K562 (cell line): Measurements from ENCODE around the gene BCL7C. TPM values are rescaled to one million over a fixed set of nuclear protein-coding genes. Genes with fewer than 3 reads are reported as not detected.

Experiments used
- CREB1 ChIP-seq, 2 experiments: sonication (generic) in 1 of 2; formaldehyde crosslinking in 1 of 2; IDR thresholded peaks; 2 replicates each; pipeline versions ENCODE4 v1.6.1 to v1.8.0; 2012 to 2022; ENCODE audit warnings: inconsistent platforms in 1 of 2, mild to moderate bottlenecking in 1 of 2, missing genetic modification reagents in 1 of 2, moderate library complexity in 1 of 2
- CREB3 ChIP-seq: fragments of 450-650 bp; conservative IDR thresholded peaks from 2 replicates; pipeline ENCODE4 v1.6.1; 2016; ENCODE audit warnings: missing genetic modification characterization, low read depth, mild to moderate bottlenecking, missing compliant biosample characterization, moderate library complexity
- CTBP1 ChIP-seq: fragments of 450-650 bp; IDR thresholded peaks from 2 replicates; pipeline ENCODE4 v1.6.1; 2016; ENCODE audit warnings: borderline replicate concordance
- GABPB1 ChIP-seq: sonication (generic); formaldehyde crosslinking; IDR thresholded peaks from 2 replicates; pipeline ENCODE4 v1.8.0; 2022; ENCODE audit warnings: mild to moderate bottlenecking, missing genetic modification reagents
- SMAD4 ChIP-seq: fragments of 250-450 bp; sonication (Bioruptor Pico); conservative IDR thresholded peaks from 2 replicates; pipeline ENCODE4 v1.8.0; 2021; ENCODE audit warnings: inconsistent platforms, mild to moderate bottlenecking, moderate library complexity
- SMARCA4 ChIP-seq: fragments of 450-650 bp; IDR thresholded peaks from 2 replicates; pipeline ENCODE4 v1.6.1; 2016
- ZBTB2 ChIP-seq: fragments of 450-650 bp; IDR thresholded peaks from 2 replicates; pipeline ENCODE4 v1.6.1; 2016; ENCODE audit warnings: antibody characterized with exemption
- ZNF121 ChIP-seq: sonication (generic); formaldehyde crosslinking; conservative IDR thresholded peaks from 2 replicates; pipeline ENCODE4 v1.8.0; 2022; ENCODE audit warnings: missing genetic modification reagents
- ZNF354B ChIP-seq: fragments of 250-450 bp; sonication (Bioruptor Pico); IDR thresholded peaks from 2 replicates; pipeline ENCODE4 v1.4.0; 2020
- polyA plus RNA-seq, 8 experiments: library from polyadenylated mRNA; depleted of rRNA in 4 of 8; stranded (reverse) in 5 of 8; unstranded in 3 of 8; fragments of >200 nt; fragmentation: Nextera tagmentation in 2 of 8; fragmentation: Illumina TruSeq in 1 of 8; extraction: Ambion mirVana in 2 of 8; extraction: Trizol in 1 of 8; gene quantifications; 2 replicates each; pipeline versions ENCODE4 v1.2.1 to v1.2.3, GENCODE V29; 2011 to 2014; ENCODE audit warnings: inconsistent platforms in 1 of 8, missing spikeins in 1 of 8
- total RNA-seq, 7 experiments: library from RNA; depleted of rRNA in 6 of 7; stranded (reverse); fragments of >200 nt in 6 of 7; fragmentation: Illumina TruSeq in 2 of 7; extraction: Trizol in 2 of 7; gene quantifications; 2 replicates each; pipeline versions ENCODE4 v1.2.1 to v1.2.3, GENCODE V29; 2011 to 2021; ENCODE audit warnings: low replicate concordance in 1 of 7

The BCL7C gene
- total and polyA plus RNA-seq, 9 of the 15 experiments (the other 6 are each of a cell fraction or from before 2014, with no cell fraction given) = 1.7 to 85.8 (median 19.6) TPM

GRCh38 chr16:30858829-30859423, 35.0 kb downstream of the BCL7C start (continued):
- TF ChIP-seq CREB3 (tag) (no peak), ZNF354B (no peak), CREB1 (IDR thresholded peaks at IDR 0.05) (no peak), CREB1 (CRISPR knock-in tag; IDR thresholded peaks at IDR 0.05) (no peak), ZNF121 (CRISPR knock-in tag) (0 out of 2 replicates have a peak, but pooled peaks have one; percentile 42), SMAD4 (CRISPR knock-in tag) (no peak), GABPB1 (no peak), ZBTB2 (no peak), CTBP1 (peak; percentile 12; the same call in 1 of the 2 replicates), SMARCA4 (peak; percentile 19; the same call in 1 of the 2 replicates)
- TF ChIP-seq, all 486 proteins: peak for 8
